ENCODE results near the gene RPL26.
"Not testable (repeated sequence)": the region's sequence is repeated elsewhere in the genome, so short reads cannot be mapped to it uniquely, and the experiment has no call there.

RPL26 gene

GRCh38 chr17:8383143-8383822 lies at the start of gene RPL26:
RPL26 (minus strand) TSS chr17:8383193; CDS start chr17:8382310, 883 bp downstream.
- peak; percentile 94 for DNase-seq

- DNase-seq, result no peak
These were observed 48.0 kb upstream of the RPL26 start for GRCh38 chr17:8430966-8431365.

- no peak for DNase-seq
These were observed 43.8 kb upstream of the RPL26 start for GRCh38 chr17:8426802-8427201.

GRCh38 chr17:8426094-8426720 lies 43.2 kb upstream of the RPL26 start:
- no peak for DNase-seq

- DNase-seq, result no peak
These were observed 38.6 kb upstream of the RPL26 start for GRCh38 chr17:8421571-8421970.

GRCh38 chr17:8420041-8420934 lies 37.3 kb upstream of the RPL26 start:
- DNase-seq, result no peak

GRCh38 chr17:8419305-8419704 lies 36.3 kb upstream of the RPL26 start:
- no peak for DNase-seq

- no peak for DNase-seq
These were observed 35.5 kb upstream of the RPL26 start for GRCh38 chr17:8418471-8418870.

- DNase-seq, result no peak
These were observed 34.8 kb upstream of the RPL26 start for GRCh38 chr17:8417806-8418205.

- no peak for DNase-seq
These were observed 30.9 kb upstream of the RPL26 start for GRCh38 chr17:8413938-8414337.

GRCh38 chr17:8413328-8413727 lies 30.3 kb upstream of the RPL26 start:
- DNase-seq, result no peak

GRCh38 chr17:8412089-8412488 lies 29.1 kb upstream of the RPL26 start:
- no peak for DNase-seq

- DNase-seq, result no peak
These were observed 27.9 kb upstream of the RPL26 start for GRCh38 chr17:8410883-8411238.

- DNase-seq, result peak; percentile 91
These were observed 27.2 kb upstream of the RPL26 start for GRCh38 chr17:8409966-8410882.

GRCh38 chr17:8408371-8408770 lies 25.4 kb upstream of the RPL26 start:
- no peak for DNase-seq

GRCh38 chr17:8406174-8406573 lies 23.2 kb upstream of the RPL26 start:
- no peak for DNase-seq

- no peak for DNase-seq
These were observed 22.6 kb upstream of the RPL26 start for GRCh38 chr17:8405499-8406016.

GRCh38 chr17:8402921-8403536 lies 20.0 kb upstream of the RPL26 start:
- no peak for DNase-seq

GRCh38 chr17:8401107-8401506 lies 18.1 kb upstream of the RPL26 start:
- DNase-seq, result no peak

- DNase-seq, result no peak
These were observed 16.0 kb upstream of the RPL26 start for GRCh38 chr17:8398980-8399379.

GRCh38 chr17:8397636-8398035 lies 14.6 kb upstream of the RPL26 start, which contains the start of gene RNF222:
RNF222 (minus strand) TSS chr17:8397827; CDS start chr17:8393461, 4,366 bp downstream.
- no peak for DNase-seq

GRCh38 chr17:8394497-8394896 lies 11.5 kb upstream of the RPL26 start:
- not testable (repeated sequence) for DNase-seq
